Fibroblast of skin of right quadriceps (primary cell): ENCODE results near the gene PIAS1.
A peak's percentile ranks its signal among the peaks of the same experiment; 100 is the strongest.

Experiments
- DNase-seq: peaks from one replicate; pipeline ENCODE4 v3.0.0-alpha.2; 2013

PIAS1 gene

DNA sequence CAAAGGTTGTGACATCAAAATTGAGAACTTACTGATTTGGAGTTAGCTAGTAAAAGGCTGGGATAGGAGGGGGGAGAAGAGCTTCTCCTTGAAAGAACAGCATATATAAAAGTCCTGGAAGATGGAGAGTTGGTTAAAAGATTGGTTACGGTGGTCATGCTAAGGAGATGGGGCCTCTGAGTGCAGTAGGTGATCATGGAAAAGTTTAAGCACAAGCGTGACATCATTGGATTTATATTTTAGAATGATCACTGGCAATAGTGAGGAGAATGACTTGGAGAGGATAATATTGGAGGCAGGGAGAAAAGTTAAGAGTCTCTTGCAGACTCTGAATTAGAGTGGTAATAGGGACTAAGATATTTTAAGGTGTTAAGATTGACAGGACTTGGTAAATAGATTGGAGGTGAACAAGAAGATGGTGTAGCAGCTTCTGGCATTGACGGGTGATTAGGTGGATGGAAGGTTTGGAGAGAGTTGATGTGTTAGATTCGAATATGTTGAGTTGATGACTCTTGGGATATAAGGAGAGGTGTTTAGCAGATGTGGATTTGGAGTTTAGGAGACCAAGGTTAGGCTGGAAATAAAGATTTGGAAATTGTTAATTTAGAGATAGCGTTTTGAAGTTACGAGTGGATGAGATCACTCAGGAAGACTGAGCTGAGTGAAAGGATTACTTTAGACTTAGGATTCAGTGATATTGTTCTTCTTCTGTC lies 19.6 kb downstream of the PIAS1 start:
- DNase-seq: no peak

DNA sequence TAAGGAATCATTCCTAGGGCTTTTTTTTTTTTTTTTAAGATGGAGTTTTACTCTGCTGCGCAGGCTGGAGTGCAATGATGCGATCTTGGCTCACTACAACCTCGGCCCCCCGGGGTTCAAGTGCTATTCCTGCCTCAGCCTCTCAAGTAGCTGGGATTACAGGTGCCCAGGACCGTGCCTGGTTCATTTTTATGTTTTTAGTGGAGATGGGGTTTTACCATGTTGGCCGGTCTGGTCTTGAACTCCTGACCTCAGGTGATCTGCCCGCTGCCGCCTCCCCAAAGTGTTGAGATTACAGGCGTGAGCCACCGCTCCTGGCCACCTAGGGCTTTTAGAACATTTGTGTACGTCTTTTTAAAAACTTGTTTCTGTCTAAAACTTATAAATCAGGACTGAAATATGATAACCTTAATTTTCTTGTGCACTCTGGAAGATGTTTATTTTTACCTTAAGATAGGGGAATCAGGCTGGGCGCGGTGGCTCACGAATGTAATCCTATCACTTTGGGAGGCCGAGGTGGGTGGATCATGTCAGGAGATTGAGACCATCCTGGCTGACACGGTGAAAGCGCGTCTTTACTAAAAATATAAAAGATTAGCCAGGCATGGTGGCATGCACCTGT lies 21.8 kb downstream of the PIAS1 start:
- no peak for DNase-seq

DNA sequence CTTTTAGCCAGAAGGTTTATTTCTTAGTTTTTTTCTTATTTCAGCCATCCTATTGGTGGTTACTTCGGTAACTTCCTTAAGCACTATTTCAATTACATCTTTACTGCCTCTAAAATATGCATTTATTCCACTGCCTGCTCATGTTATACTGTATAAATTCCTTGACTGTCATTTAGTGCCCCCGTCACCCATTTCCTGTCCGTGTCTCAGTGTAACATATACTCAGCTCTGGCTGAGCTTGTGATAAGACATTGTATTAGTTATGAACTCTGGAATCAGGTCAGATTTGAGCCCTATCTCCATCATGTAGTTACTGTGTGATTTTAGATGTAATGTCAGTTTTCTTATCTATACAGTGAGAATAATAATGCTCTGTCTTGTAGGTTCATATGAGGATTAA lies 24.2 kb downstream of the PIAS1 start:
- DNase-seq: no peak

DNA sequence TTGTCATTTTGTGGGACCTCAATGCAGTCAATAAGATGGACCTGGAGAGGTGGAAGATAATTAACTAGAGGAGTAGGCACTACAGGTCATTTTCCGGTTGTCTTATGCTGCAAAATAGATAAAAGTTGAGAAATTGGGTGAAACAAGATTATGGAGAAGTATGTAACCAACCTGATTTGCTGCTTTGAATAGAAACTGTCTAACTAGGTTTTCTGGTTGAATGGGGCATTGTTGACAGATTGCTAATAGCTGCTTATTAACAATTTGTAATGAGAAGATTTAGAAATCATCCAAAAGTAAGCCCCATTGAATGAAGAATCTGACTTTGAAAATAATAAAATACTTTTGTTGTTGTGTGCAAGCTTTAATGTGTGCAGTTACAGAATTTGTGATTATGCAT lies 26.2 kb downstream of the PIAS1 start:
- no peak for DNase-seq

DNA sequence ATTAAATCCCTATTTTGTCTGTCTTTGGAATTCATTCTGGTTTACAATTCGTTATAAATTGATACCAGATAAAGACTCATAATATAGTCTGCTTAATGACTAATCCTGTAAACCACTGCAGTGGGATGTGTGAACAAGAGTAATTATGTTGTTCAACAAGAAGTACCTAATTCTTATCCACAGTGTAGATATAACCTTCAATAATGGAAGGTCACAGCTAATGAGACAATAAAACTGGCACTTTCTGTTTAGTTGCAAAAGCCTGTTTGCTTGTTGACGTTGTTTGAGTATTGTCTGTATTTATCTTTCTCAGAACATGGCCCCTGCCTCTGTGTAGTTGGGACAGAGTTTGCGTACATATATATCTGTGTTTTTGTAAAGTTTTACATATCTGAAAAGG lies 26.7 kb downstream of the PIAS1 start:
- no peak for DNase-seq

DNA sequence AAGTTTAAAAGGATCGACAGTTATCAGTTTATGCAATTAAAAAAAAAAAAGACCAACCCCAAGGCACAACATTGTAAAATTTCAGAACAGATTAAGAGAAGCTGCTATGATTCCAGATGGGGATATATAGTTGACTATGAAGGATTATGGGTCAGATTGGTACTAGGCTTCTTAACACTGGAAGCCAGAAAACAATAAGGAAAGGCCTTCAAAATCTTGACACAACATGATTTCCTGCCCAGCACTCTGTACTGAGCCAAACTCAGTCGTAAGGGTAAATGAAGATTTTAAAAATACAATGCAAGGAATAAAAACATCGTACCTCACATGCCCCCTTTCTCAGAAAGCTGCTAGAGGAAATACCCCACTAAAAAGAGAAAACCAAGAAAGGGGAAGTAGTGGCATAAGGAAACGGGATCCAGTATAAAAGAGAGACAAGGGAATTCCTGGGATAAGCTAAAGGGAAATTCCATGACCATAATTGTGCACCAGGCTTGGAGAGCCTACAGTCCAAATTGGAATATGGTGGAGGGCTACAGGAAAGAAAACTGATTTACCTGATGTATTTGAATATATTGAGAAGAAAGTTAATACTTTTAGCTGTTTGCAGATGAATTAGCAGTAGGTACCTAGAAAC lies 27.9 kb downstream of the PIAS1 start:
- no peak for DNase-seq

DNA sequence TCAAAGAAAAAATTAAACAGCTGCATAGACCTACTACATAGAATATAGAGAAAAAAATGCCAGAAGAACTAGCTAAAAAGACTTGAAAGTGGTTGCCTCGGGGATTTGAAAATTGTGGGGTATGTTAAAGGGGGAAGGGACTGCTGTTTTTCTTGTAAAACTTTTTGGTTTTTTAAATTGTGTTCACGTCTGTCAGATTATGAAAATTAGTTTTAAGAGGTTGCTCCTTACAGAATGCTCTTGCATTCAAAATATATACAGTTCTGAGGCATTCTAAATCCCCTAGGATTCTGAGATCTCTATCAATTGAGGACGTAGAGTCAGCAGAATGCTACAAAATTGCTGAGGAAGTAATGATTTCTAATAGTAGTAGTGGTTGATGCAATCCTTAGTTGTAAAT lies 28.6 kb downstream of the PIAS1 start:
- no peak for DNase-seq

DNA sequence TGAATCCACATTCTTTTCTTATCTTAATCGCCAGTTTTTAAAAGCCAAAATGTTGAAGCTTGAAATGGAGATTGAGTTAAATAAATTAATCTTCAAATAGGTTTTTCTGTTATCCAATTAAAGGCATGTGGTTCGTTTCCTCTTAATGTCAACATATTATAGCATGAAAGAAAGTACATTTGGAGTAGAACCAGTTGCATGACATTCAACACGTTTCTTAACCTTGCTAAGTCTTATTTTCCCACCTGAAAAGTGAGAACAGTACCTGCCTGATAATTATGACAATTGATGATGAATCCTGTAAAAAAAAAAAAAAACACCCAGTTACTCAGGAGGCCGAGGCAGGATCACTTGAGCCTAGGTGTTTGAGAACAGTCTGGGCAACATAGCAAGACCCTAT lies 29.3 kb downstream of the PIAS1 start:
- DNase-seq: no peak

DNA sequence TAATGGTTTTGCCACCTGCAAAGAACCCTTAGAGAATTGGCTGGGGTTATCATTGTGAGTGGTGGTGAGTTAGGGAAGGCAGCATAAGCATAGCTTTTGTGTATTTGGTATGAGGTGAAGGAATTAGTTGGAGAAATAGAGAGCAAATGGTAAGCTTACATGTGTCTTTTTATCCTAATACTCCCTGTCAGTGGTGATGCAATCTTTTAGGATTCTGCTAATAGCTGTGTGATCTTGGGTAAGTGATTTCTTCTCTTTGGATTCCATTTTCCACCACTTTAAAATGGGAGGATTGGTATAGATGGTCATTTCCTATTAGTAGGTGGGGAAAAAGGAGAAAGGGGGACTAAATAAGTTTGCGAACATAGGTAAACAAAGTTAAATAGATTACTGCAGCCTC lies 30.9 kb downstream of the PIAS1 start:
- DNase-seq: no peak

DNA sequence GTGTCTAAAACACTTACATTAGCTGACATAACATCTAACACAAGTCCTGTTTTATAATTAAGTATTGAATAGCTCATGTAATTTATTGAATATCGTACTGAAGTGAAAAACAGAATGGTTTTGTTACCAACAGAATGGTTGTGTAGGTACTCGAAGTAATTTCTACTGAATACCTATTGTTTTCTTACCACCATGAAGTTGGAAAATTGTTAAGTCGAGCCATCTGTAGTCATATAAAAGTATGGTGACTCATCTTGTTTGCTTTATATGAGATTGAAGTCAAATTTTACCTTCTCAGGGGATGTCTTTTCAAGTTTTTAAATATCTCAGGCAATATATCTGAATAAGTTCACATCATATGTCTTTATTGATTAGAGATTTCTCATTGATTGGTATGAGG lies 37.6 kb downstream of the PIAS1 start:
- no peak for DNase-seq

DNA sequence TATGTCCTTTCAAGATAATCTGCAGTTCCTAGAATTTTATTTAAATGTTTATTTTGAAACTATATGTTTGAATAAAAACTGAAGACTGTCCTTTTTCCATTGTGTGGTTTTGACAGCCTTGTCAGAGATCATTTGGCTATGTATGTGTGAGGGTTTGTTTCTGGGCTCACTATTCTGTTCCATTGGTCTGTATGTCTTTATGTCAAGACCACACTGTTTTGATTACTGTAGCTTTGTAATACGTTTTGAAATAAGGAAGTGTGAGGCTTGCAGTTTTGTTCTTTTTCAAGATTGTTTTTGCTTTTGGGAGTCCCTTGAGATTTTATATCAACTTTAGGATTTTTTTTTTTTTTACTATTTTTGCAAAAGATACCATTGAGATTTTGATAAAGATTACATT lies 42.0 kb downstream of the PIAS1 start:
- DNase-seq: no peak

DNA sequence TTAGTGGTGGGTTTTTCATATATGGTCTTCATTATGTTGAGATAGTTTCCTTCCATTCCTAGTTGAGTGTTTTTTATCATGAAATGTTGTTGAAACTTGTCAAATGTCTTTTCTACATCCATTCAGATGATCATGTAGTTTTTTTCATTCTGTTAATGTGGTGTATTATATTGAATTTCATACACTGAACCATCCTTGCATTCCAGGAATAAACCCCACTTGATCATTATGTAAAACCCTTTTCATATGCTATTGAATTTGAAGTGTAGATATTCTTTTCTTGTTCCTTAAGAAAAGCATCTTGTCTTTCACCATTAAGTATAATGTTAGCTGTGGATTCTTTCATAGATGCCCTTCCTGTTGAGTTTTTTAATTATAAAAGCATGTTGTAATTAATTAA lies 42.9 kb downstream of the PIAS1 start:
- DNase-seq: no peak

DNA sequence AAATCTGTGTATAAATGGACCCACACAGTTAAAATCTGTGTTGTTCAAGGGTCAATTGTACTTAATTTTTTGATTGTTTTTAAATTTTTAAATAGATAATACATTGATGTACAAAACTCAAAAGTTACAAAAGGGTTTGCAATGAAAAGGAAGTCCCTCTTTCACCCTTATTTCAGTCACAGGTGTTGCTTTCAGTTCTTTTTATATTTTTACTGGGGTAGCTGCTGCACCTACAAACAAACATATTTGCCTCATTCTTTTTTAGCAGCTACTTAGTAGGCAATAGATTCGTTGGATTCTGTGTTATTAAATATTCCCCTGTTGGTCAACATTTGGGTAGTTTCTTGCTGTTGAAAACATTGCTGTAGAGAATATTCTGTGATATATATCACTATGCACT lies 44.4 kb downstream of the PIAS1 start:
- DNase-seq: no peak

DNA sequence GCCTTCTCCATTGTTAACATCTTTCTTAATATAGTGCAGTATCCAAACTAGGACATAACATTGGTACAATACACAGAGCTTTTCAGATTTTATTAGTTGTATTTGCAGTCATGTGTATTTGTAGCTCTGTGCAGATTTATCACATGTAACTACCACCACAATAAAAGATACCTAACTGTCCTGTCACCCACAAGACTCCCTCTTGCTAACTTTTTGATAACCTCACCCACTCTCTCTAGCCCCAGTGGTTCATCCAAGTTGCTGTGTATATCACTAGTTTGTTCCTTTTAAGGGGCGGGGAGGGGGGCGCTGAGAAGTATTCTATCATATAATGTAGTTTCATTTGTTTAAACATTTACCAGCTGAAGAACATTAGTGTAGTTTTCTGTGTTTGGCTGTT lies 46.1 kb downstream of the PIAS1 start:
- DNase-seq: no peak

DNA sequence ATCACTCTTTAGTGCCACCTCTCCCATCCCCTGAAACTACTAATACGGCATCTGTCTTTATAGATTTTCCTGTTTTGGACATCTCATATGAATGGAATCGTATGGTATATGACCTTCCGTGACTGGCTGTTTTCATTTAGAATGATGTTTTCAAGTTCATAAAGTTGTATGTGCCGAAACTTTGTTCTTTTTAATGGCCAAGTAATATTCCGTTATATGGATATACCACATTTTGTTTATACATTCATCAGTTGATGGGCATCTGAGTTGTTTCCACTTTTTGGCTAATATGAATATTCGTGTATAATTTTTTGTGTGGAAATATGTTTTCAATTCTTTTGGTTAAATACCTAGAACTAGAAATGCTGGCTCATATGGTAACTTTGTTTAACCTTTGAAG lies 49.5 kb downstream of the PIAS1 start:
- DNase-seq: no peak

DNA sequence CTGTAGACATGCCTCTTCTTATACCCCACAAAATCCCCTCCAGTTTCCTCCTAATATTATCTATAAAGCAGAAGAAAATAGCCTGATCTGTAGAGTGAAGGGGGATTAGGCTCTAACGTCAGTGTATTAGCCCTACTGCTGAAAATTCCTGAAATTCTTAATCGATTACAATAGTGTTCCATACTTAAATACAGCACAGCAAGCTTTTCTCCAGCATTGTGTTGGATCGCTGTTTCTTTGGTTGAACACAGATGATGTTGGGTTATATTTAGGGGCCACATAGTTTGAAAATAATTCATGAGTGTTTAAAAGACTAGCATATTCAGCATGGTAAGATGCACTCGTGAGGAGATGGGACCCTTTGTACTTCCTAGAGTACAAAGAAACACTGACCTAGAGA lies 52.5 kb downstream of the PIAS1 start:
- peak; percentile 70 for DNase-seq

DNA sequence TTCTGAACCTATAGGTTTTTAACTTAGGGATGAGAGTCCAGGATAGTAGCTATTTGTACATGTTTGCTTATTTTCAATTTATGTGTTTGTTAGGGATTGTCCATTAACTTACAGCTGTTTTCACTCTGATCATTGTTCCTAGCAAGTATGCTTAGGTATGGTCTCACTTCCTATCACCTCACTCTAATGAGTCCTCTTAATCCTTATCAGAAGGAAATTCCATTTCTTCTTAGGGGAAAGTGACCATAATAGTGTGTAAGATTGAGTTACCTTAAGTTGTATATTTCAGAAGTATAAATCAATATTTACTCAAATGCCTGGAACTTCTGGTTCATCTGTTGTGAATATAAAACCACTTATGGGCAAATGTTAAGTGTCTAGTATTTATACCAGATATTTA lies 53.0 kb downstream of the PIAS1 start:
- DNase-seq: no peak

DNA sequence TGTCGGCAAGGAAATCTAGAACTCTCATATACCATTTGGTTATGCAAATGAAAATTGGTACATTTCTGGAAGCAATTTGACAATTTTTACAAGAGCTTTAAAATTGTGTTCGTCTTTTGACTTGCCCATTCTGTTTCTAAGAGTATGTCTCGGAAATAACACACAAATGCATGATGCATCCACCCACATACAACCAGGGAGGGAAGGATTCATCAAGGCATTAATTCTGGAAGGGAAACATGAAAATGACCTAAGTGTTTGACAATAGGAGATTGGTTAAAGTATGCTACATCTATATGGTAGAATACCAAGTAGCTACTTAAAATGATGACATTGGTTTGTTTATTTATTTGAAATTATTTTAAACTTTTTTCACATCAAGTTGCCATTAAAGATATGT lies 58.6 kb downstream of the PIAS1 start:
- DNase-seq: no peak

DNA sequence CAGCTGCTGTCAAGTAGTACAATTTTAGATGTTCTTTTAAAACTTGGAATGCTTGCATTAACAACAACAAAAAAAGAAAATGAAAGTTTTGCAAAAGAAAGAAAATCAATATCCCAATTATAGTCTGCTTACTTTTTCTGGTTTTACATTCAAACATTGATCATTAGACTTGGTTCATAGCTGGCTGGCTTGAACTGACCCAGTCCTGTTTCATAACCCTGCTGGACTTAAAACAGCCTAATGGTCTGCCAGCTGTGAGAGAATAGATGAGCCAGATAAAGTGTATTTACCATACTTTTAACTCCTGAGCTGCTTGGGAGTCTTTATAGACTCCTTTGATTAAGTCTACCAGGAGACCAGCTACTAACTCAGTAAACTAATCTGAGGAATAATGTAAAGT lies 59.2 kb downstream of the PIAS1 start:
- no peak for DNase-seq

DNA sequence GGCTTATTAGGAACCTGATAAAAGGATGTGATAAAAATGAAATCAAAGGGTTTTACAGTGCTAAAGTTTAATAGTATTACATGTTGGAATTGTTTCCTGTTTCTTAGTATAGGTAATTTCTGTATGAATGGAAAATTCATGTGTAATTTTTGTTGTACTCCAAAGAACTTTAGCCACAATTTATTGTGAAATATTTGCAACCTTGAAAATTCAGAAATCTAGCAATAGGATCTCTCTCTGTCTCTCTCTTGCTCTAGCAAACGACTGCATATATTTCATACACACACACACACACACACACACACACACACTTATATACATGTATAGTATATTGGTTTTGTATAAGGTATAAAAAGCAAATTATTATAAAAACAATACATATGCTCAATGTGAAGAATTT lies 59.6 kb downstream of the PIAS1 start:
- no peak for DNase-seq

DNA sequence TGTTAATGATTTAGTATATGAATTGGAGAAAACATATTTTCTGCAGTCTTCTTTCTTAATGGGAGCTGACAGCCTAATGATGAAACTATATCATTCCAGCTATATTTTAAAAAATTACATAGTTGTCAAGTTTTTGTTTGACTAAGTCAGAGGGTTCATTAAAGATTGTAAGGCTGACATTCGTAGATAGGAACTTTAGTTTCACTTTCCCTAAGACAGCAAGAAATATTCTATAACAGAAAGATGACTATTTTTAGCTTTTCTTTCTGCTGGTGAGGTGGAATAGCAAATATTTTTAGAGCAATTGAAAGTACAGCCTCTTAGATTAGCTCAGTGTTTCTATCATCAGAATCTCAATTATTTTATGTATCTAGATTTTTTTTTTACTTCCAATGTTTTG lies 60.2 kb downstream of the PIAS1 start:
- DNase-seq: peak; percentile 24

DNA sequence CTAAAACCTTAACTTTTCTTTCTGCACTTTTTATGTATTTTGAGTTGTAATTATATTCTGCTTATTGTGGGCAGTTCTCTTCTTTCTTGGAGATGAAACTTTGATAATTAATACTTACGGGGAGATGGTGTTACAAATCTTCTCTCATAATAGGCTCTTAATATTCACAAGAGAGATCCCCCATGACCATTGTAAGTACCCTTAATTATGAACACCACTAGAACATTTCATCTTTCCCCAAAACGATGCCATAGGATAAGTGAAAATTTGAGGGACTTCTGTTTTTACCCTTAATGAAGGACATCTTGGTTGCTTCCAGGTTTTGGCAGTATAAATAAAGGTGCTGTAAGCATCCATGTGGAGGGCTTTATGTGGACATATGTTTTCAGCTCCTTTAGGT lies 60.7 kb downstream of the PIAS1 start:
- DNase-seq: no peak

DNA sequence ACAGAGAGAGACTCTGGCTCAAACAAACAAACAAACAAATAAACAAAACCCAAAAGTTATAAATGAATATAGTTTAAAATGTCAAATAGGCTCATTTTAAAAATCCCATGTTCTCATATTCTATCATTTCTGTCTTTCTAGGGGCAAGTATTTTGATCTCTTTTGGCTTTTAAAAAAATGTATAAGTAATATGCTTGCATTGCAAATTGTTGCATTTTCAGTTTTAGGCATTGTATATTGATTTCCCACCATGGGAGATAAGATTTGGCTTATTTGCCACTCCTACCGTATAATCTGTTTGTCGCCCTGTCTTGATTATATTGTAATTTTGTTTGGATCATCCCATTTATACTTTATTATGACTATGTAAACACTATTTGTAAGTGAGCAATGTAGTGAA lies 70.6 kb downstream of the PIAS1 start:
- DNase-seq: no peak

DNA sequence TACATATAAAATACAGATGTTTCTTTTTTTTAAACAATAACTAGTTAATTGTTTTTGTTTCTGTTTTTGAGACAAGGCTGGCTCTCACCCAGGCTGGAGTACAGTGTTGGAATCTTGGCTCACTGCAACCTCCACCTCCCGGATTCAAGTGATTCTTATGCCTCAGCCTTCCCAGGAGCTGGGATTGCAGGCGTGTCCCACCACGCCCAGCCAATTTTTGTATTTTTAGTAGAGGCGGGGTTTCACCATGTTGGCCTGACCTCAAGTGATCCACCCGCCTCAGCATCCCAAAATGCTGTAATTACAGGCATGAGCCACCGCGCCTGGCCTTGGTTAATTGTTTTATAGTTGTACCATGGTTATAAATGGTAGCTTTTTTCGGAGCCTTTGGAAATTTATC lies 72.3 kb downstream of the PIAS1 start:
- DNase-seq: no peak

DNA sequence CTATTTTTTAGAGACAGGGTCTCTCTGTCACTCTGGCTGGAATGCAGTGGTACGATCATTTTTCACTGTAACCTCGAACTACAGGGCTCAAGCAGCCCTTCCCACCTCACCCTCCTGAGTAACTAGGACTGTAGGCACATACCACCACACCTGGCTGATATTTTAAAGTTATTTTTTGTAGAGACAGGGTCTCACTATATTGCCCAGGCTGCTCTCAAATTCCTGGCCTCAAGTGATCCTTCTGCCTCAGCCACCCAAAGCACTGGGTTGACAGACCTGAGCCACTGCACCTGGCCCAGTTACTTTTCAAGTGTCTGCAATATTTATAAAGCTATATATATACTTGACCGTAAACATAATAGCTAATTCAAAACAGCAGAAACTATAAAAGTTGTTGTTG lies 75.0 kb downstream of the PIAS1 start:
- DNase-seq: no peak
